ENCODE measurements around the gene CSTB. TPM values are rescaled to one million over a fixed set of nuclear protein-coding genes. Genes with fewer than 3 reads are reported as not detected.

CSTB gene
- total and polyA plus RNA-seq, 2 of the 8 experiments (the other 6 are each of a cell fraction or from before 2014, with no cell fraction given), result 53.8 to 64.1 TPM

DNA sequence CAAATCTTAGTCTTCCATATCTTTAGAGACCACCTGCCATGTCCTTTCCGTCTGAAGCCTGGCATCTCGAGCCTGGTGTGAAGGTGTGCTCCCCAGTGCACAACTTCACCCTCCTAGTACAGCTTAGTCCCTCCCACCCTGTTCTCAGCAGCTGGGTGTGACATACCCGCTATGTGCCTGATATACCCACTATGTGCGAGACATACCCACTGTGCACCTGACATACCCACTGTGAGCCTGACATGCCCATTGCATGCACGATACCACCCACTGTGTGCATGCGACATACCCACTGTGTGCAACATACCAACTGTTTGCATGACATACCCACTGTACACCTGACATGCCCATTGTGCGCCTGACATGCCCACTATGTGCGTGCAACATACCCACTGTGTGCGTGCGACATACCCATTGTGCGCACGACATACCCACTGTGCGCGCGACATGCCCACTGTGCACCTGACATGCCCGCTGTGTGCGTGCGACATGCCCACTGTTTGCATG is 10.2 kb upstream of the CSTB start (continued):
- TF ChIP-seq POU5F1 (IDR thresholded peaks at IDR 0.05; ENCODE audit: low read depth, low read length), result no peak
